Ureter (tissue), 1 donor: ENCODE results near the gene IRF8. TPM values are rescaled to one million over a fixed set of nuclear protein-coding genes. Genes with fewer than 3 reads are reported as not detected.
"Not testable (repeated sequence)": the region's sequence is repeated elsewhere in the genome, so short reads cannot be mapped to it uniquely, and the experiment has no call there.

Experiments
- DNase-seq: peaks from one replicate; pipeline ENCODE4 v3.0.0-alpha.2; 2020; ENCODE audit warnings: low spot score
- total RNA-seq: library from RNA; stranded (reverse); gene quantifications from one replicate; pipeline ENCODE4 v1.2.4, GENCODE V29; 2023
- donor health status: DM: yes; HTN: yes; CAD: no.

IRF8 gene
- total RNA-seq, 1 donor from 2014 or later, result 9.5 TPM

DNA sequence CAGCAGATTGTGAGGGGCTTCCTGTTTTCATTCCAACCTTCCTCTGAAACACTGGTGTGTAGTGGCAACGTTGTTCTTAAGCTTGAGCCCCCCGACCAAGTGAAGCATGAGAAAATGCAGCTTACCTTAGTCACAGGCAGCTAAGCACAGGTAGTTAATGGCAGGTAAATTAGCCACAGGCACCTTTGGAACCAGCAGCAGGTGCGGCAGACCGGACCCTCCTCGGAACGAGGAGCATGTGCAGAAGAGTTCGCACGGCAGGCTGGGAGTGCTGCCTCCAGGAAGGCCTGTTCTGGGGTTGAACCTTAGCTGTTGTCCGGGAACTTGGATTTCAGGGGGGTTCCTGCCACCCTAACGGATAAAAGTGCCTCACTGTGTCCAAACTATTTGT lies 7.2 kb upstream of the IRF8 start:
- DNase-seq, result no peak

GRCh38 chr16:85892760-85893159 lies 6.2 kb upstream of the IRF8 start:
- DNase-seq, result no peak

DNA sequence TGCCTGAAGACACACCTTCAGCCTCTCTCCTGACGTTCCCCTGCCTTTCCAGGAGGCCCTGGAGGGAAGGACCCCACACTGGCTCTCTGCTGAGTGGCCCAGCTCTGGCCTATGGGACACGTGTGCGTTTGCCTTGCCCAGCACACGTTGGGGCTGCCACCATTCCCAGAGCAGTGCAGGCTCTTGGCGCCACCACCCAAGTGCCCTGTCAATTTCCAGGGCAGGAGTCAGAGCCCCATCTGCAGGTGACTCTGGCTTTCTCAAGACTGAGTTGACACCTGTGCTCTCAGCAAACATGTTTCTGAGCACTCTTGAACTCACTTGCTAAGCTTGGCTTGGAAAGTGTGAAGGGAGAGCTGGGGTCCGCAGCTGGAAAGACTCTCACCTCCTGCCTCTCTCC lies 4.7 kb upstream of the IRF8 start:
- DNase-seq, result no peak

GRCh38 chr16:85897382-85897781 lies 1.6 kb upstream of the IRF8 start:
- no peak for DNase-seq

DNA sequence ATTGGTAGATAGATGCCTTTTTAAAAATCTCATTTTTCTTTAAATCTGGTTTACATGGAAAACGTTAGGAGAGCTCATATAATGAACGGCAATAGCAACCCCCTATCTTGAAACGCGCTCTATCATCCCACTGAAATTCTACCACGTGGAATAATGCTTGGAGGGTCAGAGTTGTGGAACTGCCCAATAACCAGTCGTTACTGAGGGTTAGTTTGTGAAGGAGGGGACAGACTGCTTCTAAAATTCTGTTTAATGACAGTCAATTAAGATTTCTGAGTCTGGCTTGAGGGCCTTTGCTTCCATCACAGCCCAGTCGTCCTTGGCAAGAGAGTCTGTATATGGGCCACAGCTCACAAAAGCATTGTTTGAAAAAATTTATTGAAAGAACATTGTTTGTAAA lies 482 bp downstream of the IRF8 start:
- no peak for DNase-seq

DNA sequence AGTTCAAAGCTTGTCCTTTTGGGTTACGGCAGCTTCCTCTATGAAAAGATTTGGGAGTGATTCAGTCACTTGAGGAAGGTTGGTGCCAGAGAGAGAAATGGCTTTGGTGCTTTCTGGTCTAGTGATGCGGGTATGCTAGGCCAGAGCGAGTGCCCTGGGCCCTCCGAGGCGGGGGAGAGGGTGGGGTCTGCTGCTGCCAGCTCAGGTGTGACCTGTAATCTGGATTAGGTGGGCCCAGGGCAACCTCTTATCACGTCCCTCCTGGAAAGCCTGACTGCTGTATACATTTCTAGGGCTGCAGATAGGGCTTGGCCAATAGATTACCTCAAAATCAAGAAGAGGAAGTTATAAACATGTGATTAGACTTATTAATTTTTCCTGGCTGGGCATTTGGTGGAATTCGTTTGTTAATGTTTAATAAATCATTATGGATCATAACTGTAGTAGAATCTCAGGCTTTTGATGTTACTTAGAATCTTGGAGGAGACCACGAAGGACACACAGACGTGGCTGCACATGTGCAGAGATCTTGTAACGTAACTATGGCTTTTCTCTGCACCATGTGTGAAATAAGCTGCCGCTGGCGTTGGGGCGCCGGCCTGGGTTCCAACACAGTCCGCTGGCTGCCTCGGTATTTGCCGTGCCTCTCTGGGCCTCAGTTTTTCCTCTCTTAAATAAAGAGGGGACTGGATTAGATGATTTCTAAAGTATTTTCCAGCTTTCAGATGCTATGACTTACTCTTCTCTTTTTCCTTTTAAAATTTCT lies 1.2 kb downstream of the IRF8 start:
- no peak for DNase-seq

GRCh38 chr16:85901110-85901509 lies 2.1 kb downstream of the IRF8 start:
- DNase-seq, result no peak

DNA sequence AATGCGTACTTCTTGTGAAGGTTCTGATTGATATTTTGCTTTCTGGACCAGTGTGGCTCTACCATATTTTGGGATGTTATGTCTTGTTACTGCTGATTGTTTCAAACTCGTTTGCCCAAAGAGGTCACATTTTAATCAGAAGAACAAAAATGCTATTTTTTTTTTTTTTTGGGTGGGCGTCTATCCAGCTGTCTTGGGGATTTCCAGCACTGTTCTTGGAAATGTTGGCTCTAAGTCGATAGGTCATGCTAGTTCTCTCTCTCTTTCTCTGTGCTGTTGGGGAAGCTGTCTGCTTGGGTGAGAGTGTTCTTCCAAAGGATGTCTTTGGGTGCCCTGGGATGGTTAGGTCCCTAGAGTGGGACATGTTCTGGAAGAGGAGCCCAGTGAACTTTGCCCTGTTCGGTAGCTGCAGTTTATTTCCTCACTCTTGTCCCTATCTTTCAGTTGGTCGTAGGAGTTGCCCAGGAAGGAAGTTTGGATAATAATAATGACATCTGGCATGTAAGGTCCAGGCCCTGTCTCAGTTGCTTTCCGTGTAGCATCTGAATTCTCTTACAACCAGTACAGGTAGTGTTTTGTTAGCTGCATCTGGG lies 2.9 kb downstream of the IRF8 start:
- no peak for DNase-seq

DNA sequence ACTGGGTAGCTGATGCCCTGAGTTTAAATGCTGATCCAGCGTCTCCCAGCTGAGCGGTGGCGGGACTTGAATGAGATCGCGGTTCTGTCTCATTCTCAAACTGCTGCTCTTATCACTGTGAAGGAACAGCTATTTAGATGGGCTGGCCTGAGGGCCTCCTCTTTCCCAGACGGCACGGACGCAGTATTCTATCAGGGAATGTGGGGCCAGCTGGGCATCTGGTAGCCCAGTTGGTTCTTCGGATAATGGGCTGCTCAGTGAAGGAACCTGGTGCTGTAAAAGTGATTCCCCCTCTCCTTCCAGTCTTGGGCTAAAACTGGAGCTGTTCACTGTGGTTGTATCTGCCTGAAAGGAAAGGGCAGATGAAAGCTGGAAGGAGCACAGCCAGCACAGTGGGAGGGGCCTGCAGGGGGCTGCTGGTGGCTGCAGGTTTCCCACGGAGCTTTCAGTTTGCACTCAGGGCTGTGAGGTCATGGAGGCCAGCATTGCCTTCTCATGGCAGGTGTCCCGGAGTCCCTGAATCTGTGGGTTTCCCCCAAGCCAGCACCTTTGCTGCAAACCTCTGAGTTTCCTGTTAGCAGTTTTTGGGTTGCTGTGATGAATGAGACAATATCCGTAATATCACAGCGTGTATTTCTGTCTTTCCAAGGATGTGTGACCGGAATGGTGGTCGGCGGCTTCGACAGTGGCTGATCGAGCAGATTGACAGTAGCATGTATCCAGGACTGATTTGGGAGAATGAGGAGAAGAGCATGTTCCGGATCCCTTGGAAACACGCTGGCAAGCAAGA lies 3.6 kb downstream of the IRF8 start:
- no peak for DNase-seq

DNA sequence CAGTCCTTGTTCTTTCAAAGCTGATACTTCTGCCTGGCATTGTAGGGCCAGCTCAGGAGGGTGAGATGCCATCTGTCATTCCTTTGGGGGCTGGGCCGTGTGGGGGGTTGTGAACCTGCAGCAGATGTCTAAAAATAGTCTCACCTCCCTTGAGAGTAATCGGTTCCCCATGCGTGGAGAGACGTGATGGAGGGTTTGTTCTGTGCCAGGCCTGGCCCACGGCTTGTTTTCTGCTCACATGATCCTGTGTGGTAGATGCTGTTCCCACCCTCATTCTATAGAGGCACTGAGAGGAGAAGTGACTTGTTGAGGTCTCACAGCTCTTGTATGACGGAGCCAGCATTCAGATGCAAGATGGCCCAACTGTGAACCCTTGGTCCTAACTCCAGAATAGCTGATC lies 4.6 kb downstream of the IRF8 start:
- no peak for DNase-seq

GRCh38 chr16:85905110-85906095 lies 6.4 kb downstream of the IRF8 start:
- DNase-seq, result no peak

DNA sequence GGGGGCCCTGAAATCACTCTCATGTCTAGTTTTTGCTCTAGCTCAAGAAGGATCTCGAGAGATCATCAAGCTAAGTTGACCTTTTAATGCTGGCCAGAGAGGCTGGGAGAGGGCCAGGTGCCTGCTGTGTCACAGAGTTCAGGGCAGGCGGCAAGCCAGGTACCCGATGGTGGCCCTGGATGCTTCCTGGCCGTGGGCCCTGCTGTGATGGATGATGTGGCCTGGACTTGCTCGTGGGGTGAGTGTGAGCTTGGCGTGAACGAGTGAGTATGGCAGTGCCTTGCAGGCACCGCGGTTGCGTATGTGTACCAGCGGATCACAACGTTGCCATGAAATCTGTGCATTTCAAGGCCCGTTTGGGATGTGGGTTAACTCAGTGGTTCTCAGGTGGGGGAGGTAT lies 7.4 kb downstream of the IRF8 start:
- DNase-seq, result no peak

DNA sequence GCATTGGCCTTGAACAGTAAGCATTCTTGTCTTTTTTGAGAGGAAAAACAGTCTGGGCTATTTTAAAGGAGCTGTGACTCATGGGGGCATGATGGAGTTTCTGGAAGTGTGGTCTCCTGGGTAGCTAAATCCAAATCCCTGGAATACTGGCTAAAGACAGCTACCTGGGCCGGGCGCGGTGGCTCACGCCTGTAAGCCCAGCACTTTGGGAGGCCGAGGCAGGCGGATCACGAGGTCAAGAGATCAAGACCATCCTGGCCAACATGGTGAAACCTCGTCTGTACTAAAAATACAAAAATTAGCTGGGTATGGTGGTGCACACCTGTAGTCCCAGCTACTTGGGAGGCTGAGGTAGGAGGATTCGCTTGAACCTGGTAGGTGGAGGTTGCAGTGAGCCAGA lies 8.3 kb downstream of the IRF8 start:
- DNase-seq, result not testable (repeated sequence)

DNA sequence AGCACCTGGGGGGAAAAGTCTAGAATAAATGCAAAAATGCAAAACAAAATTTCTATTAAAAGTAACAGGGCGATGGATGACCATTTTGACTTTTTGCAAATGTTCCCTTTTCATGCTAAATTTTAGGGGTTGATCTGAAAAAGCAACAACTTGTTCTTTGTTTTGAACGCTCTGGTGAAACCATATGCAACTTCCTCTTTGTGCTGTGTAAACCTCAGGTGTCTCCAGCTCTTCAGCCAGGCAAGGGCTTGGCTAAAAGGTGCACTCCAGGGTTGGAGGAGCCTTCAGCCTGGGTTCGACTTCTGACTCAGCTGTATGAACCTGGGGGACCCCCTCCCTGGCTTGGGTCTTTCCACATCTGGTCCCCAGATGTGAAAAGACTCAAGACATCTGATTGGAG lies 9.5 kb downstream of the IRF8 start:
- DNase-seq, result no peak

DNA sequence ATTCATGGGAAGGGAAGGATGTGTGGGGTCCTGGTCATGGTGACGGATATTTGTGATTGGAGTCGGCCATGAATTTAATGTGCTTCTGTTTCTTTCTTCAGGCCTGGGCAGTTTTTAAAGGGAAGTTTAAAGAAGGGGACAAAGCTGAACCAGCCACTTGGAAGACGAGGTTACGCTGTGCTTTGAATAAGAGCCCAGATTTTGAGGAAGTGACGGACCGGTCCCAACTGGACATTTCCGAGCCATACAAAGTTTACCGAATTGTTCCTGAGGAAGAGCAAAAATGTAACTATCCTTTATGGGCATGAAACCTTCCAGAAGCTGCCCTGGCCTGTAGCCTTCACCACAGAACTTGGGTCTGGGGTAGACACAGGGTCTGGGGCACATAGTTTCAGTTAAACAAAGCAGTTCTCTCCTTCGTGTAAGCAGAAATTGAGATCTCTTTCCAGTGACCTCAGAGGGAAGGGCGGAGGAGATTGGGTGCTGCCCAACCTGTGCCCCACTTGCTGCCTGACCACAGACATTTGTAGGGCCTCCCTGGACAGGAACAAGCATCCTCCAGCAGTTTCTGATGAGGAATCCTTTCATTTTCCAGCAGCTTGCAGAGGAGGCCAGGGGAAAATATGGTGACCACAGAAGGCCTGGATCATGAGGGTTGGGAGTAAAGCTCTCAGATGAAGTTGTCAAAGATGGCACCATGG lies 10.1 kb downstream of the IRF8 start:
- no peak for DNase-seq

DNA sequence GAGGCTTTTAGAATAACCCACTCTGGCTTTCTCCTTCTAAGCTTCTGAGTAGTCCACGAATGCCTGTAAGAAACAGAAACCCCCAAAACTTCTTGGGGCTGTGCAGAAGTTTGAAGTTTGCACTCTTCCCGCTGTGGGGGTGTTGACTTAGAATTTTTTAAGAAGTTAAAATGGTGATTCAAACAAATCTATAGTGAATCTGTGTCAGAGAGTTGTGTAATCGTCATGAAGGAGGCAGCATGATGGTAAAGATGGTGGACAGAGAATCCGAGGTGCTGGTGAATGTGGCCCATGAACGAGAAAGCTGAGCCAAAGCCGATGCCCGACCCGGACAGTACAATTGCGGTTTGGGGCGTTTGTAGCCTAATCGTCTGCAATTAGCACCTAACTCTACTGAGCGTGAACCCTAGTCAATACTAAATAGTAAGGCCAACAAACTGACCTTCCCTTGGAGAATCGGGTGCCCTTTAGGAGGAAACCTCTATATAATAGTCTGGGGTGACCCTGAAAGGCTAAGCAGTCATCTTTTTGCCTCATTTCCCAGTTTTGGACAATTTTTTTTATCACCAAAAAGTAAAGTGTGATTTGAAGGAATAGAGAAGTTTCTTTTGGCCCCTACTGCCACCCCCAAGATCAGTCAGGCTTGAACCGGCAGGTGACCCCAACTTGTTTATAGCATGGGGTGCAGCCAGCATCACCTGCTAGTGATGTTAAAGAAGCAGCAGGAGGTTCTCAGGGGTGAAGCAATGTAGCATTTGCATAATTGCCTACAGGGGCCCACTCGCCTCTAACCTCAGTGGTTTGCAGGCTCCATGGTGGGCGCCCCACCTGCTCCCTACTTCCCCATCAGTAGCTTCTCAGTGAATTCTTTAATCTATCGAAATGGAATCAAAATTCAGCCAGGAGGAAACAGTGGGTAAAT lies 11.2 kb downstream of the IRF8 start:
- no peak for DNase-seq

GRCh38 chr16:85910854-85911247 lies 11.9 kb downstream of the IRF8 start:
- no peak for DNase-seq

- DNase-seq, result no peak
Observed at GRCh38 chr16:85911251-85911930, 12.4 kb downstream of the IRF8 start.

DNA sequence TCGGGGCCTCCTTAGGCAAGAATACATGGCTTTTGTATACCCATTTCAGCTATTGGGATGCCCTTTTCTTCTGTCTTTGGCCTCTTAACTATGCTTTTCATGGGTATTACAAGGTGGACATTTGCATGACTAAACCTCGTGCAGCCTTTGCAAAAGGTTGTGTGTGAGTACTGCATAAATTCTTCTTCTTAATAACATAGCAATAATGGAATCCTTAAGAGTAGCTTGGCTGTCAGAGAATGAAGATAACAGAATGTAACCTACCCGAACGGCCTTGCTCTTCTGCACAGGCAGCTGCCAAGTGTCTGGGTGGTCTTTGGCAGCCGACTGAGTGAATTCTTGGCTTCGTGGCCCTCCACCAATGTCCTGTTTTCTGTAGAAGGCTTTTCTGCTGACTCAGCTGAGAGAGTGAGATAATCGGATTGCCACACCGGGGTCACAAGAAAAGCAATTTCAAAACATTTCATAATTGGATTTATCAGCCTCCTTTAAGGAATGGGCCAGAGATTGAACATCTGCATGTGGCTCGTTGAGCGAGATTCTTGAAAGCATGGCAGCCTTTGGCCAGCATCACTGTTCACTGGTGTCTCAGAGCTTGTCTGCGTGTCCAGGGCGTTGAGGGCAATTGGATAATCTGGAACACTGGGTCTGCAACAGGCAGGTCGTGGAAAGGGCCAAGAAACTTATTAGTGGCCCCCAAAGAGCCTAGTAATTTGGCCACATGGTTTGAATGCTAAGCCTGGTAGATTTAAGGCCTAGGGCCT lies 13.4 kb downstream of the IRF8 start:
- DNase-seq, result peak; percentile 71
